Activated CD8-positive, alpha-beta memory T cell treated with anti-CD3 and anti-CD28 coated beads for 36 hours (primary cell): Measurements from ENCODE around the gene ARHGDIA. TPM values are rescaled to one million over a fixed set of nuclear protein-coding genes. Genes with fewer than 3 reads are reported as not detected.

Source experiments
- CTCF ChIA-PET: fragments of 350-600 bp; sonication (Branson Sonifier 250); formaldehyde crosslinking; loops from one replicate; lab custom pipeline; 2021; ENCODE audit warnings: antibody characterized with exemption; lab: Charles Lee
- POLR2A ChIA-PET: fragments of 350-600 bp; sonication (Branson Sonifier 250); formaldehyde crosslinking; loops from one replicate; lab custom pipeline; 2021; ENCODE audit warnings: antibody characterized with exemption; lab: Charles Lee
- total RNA-seq, 2 experiments: library from RNA; stranded (reverse); gene quantifications; one replicate each; pipeline ENCODE4 v1.2.3, GENCODE V29; 2021

ARHGDIA gene
- total RNA-seq, 2 experiments from 2014 or later, result 669 to 688 TPM

DNA sequence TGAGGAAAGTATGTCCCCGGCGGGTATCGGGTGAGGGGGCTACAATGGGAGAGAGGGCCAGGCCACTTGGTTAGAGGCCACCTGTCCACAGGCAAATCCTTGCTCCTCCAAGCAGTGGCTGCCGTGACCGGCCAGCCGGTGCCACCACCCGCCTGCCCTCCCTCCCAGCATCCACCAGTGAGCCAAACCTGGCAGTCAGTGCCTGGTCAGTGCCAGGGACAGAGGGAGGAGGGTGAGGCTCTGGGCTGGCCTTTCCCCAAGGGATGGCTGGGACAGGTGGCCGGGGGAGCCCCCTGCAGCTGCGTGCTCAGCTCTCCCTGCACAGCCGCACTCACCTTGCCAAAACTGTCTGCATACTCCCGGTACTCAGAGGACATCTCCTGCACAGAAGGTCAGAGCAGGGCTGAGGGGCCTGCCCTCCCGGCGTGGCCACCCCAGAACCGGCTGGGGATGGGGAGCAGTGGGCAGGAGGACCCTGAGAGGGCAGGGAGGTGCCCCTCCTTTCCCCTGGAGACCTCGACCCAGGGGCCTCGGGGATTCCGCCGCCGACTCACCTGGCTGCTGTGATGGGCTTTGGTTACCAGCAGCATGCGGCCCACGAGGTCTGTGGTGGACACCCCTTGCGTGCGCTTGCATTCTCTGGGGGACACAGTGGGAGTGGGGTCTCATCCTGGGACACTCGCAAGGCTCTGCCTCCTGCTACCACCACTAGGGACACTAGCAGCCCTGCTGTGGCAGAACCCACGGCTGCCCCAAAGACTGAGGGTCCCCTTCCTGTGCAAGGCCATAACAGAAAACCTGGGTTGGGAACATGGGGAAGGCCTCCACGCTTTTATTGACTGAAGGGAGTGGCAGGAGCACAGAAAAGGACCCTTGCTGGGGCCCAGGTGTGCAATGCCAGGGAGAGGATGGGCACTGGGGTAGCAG, 36.3 kb upstream of the ARHGDIA start:
- ChIA-PET POLR2A (no interaction called here), CTCF (no interaction called here)

GRCh38 chr17:81906476-81907218, 35.5 kb upstream of the ARHGDIA start:
- CTCF ChIA-PET, result interaction anchor here (0.6 kb wide), 1 partner anchor 55 kb away, joined by 3 read pairs; no protein-coding TSS in a partner anchor
- POLR2A ChIA-PET, result no interaction called here

GRCh38 chr17:81905993-81906392, 34.9 kb upstream of the ARHGDIA start:
- POLR2A ChIA-PET, result no interaction called here
- CTCF ChIA-PET, result interaction anchor here (0.6 kb wide), 1 partner anchor 55 kb away, joined by 3 read pairs; no protein-coding TSS in a partner anchor

DNA sequence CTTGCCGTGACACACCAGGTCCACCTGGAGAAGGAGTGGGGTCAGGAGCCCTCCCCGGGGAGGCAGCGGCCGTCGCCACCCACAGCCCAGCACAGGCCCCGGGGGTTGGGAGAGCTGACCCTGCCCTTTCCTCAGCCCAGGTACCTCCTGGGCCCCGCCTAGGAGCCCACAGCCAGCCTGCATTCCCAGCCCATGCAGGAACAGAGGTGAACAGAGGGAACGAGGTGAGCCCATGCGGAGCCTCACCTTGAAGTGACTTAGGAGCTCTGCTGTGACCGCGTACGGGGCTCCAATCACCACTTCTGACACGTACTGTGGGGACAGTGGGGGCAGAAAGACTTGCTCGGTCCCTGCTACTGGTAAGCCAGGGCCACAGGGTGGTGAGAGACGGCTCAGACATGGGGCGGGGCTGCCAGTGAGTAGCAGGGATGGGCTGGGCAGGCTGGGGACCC, 34.3 kb upstream of the ARHGDIA start:
- CTCF ChIA-PET, result no interaction called here
- POLR2A ChIA-PET, result interaction anchor here (0.5 kb wide), 1 partner anchor 11 kb away, joined by 7 read pairs; no protein-coding TSS in a partner anchor

DNA sequence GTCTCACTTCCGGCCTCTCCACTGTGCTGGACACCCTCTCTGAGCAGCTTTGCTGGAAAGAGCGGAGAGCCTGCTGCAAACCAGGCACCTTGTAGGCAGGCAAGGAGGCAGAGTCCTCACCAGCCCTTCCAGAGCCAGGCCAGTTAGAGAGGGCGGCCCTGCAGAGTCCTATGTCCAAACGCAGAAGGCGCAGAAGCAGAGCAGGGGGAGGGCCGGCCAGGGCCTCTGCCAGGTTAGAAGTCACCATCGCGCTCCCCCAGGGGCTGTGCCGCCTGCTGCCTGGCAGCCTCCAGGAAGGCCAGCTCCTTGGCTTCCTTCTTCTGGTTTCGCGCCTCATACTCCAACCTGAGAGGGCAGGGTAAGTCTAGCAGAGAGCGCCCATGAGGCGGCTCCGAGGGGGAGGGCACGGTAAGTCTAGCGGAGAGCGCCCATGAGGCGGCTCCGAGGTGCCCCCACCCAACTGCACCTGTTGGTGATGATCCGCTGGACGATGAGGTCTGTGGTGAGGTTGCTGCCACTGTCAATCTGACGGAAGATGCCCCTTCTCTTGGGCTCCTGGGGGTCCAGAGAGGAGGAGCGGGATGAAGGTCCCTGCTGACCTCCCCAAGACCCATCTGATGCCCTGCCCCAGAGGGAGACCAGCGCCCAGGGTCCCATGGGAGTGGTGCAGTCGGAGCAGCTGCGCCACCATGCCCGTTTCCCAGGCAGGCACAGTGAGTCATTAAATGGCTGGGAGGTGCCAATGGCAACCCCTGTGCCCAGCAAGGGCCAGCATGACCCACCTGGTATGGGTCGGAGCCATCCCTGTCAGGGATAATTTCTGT, 33.7 kb upstream of the ARHGDIA start:
- ChIA-PET CTCF (no interaction called here), POLR2A (interaction anchor here (0.5 kb wide), 1 partner anchor 11 kb away, joined by 7 read pairs; no protein-coding TSS in a partner anchor)

- CTCF ChIA-PET, result no interaction called here
- POLR2A ChIA-PET, result interaction anchor here (1.2 kb wide), 1 partner anchor 12 kb away, joined by 4 read pairs; the partner anchor contains the start of genes ALYREF and ANAPC11
Measured at GRCh38 chr17:81903896-81904599, 32.9 kb upstream of the ARHGDIA start.

GRCh38 chr17:81903415-81903831, 32.3 kb upstream of the ARHGDIA start:
- ChIA-PET CTCF (no interaction called here), POLR2A (interaction anchor here (1.2 kb wide), 1 partner anchor 11 kb away, joined by 4 read pairs; the partner anchor contains the start of genes ALYREF and ANAPC11)

- ChIA-PET POLR2A (interaction anchor here (1.0 to 1.2 kb wide), 2 partner anchors 11 kb away, joined by 4 read pairs; partner anchors contain the start of genes ALYREF and ANAPC11), CTCF (interaction anchor here (1.1 kb wide), 1 partner anchor 9 kb away, joined by 3 read pairs; no protein-coding TSS in a partner anchor)
Measured at GRCh38 chr17:81902653-81903414, 31.7 kb upstream of the ARHGDIA start.

DNA sequence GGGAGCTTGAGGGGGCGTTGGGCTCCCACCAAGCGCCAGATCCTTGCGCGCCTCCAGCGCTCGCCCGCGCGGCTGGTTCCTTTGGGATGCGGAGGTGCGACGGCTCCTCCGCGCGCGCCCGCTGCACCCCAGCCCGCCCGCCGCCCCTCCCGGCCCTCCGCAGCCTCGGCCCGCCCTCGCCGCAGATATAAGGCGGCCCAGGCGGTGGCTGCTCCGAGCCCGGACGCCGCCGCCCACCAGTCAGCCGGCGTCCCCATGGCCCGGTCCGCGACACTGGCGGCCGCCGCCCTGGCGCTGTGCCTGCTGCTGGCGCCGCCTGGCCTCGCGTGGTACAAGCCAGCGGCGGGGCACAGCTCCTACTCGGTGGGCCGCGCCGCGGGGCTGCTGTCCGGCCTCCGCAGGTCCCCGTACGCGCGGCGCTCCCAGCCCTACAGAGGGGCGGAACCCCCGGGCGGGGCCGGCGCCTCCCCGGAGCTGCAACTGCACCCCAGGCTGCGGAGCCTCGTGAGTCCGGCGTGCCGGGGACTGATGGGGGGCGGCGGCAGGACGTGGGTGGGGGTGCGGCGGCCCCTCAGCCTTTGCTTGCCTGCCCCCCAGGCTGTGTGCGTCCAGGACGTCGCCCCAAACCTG, 31.0 kb upstream of the ARHGDIA start, which contains the start of gene NPB:
TSS of gene NPB (plus strand) at position 216 of the 630 bp plus-strand sequence. CDS start at position 256, 40 bp downstream.
- ChIA-PET POLR2A (interaction anchor here (1.0 kb wide), 1 partner anchor 10 kb away, joined by 4 read pairs; no protein-coding TSS in a partner anchor), CTCF (interaction anchor here (1.1 kb wide), 1 partner anchor 9 kb away, joined by 3 read pairs; no protein-coding TSS in a partner anchor)

DNA sequence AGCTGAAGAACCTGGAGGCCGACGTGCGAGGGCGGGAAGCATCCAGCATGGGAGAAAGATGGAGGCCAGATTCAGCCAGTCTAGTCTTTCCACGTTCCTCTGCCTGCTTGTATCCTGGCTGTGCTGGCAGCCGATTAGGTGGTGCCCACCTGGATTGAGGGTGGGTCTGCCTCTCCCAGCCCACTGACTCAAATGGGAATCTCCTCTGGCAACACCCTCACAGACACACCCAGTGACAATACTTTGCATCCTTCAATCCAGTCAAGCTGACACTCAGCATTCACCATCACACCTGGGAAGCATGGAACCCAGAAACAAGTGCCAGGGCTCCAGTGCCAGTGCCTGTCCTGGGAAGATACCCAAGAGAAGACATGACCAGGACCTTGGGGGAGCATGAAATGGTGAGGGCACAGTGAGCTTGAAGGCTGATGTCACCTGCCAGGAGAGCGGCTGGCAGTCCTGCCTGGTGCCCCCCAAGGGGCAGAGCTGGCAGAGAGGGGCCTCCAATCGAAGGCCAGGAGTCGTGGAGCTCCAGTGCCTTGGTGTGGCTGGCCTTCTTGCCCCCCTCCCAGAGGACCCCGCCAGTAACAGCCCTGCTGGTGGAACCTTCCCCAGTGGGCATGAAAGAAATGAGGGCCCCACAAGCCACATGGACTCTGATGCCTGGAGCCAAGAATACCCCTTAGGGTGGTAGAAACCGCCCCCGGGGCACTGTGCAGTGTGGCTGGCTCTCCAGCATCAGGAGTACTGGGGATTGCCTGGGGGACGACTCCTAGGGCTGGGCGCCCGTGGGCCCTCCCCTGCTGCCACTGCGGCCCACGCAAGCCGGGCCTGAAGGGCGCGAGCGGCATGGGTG, 30.3 kb upstream of the ARHGDIA start:
- ChIA-PET POLR2A (interaction anchor here (1.0 kb wide), 1 partner anchor 9 kb away, joined by 4 read pairs; no protein-coding TSS in a partner anchor), CTCF (interaction anchor here (1.1 kb wide), 1 partner anchor 8 kb away, joined by 3 read pairs; no protein-coding TSS in a partner anchor)

DNA sequence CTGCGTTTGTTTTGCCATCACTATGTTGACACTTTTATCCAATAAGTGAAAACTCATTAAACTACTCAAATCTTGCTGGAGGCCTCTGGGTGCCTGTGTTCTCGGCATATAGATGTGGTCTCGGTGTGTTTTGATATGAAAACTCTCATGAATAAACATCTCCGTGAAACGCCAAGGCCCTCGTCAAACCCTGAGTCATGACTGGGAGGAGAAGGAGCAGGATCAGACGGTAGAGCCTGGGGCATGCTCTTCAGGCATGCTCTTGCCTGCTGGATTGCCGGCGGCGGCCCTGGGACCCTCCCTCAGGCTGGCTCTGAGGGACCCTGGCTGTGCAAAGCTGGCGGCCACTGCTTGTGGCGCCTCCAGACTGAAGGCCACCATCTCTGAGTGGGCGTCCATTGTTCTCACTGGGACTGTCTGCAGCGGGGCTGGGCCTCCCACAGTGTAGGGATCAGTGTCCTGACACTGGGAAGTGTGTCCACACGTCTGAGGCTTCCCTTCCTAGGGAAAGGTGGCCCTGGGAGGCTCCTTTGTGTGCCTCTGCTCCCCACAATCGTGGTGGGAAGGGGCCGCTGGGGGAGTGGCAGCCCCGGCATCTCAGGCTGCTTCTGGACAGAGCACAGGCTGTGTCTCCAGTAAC, 29.2 kb upstream of the ARHGDIA start:
- CTCF ChIA-PET, result no interaction called here

DNA sequence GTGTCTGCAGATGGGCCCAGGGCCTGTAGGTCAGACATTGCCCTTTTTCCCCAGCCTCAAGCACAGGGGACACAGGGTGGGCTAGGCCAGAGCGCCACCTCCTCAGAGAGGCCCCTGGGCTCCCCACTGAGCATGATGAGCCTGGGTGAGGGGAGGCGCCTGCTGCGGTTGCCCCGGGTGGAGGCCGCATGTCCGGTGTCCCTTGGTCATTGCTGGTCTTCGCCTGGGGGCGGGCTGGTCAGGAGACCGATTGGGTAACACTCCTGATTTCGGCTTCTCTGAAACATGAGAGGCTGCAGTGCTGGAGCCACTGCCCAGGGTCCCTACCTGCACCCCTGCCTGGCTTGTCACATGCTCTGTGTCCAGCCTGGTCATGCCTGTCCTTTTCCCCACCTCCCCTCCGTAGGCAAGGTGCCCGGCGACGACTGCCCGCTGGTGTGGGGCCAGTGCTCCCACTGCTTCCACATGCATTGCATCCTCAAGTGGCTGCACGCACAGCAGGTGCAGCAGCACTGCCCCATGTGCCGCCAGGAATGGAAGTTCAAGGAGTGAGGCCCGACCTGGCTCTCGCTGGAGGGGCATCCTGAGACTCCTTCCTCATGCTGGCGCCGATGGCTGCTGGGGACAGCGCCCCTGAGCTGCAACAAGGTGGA, 28.5 kb upstream of the ARHGDIA start:
- ChIA-PET CTCF (no interaction called here), POLR2A (no interaction called here)

More for the DNA sequence above, 29.2 kb upstream of the ARHGDIA start:
- POLR2A ChIA-PET, result no interaction called here

DNA sequence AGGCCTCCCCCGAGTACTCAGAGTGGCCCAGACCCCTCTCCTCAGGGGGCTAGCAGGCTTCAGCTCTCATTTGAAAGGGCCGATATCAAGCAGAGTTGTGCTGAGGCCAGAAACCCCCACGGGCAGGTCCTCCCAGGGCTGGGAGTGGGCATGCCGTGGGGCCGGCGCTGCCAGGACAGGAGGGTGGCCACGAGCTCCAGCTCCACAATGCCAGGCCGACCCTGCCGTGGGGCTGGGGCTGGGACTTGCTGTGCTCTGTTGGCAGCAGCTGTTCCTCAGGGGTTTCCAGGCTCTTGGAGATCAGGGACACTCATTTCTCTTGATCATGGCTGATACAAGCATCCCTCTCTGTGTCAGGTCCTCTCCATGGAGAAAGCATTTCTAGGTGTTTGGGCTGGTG, 27.7 kb upstream of the ARHGDIA start:
- ChIA-PET POLR2A (no interaction called here), CTCF (no interaction called here)

- CTCF ChIA-PET, result no interaction called here
- POLR2A ChIA-PET, result no interaction called here
Measured at GRCh38 chr17:81898029-81898866, 27.1 kb upstream of the ARHGDIA start.
